ENCODE data around the gene TAF8.
"Not testable (repeated sequence)": the region's sequence is repeated elsewhere in the genome, so short reads cannot be mapped to it uniquely, and the experiment has no call there.

TAF8 gene

DNA sequence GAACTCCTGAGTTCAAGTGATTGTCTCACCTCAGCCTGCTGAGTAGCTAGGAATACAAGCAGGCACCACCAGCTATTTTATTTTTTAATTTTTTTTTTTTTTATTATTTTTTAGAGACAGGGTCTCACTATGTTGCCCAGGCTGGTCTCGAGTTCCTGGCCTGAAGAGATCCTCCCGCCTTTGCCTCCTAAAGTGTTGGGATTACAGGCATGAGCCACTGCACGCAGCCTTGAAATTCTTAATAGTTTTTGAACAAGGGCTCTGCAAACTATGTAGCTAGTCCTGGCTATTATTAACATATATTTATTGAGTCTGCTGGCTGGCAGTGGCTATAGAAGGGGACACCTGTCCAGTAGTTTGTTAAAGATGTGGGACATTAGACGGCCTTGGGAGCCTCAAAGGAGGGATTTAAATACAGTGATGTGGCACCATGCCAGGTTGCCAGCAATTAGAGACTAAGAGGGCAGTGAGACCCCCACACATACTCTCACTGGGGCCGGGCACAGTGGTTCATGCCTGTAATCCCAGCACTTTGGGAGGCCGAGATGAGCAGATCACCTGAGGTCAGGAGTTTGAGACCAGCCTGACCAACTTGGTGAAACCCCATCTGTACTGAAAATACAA is 21.1 kb upstream of the TAF8 start:
- DNase-seq, result no peak

DNA sequence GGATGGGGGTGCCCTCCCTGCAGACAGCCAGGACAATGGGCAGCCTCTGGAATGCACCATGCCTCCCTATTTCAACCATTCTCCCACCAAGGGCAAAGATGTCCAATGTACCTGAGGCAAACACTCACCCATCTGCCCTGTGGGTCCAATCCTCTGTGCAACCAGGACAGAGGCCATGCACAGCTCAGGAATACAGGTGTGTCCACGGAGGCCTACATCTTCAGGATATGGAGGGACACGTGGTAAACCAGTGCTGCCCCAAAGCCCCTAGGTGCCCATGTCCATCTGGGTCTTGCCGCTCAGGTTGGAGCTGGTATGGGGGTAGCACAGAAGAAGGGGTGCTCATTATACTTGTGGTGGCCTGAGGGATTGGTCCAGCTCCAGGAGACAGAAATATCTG is 20.4 kb upstream of the TAF8 start:
- no peak for DNase-seq

DNA sequence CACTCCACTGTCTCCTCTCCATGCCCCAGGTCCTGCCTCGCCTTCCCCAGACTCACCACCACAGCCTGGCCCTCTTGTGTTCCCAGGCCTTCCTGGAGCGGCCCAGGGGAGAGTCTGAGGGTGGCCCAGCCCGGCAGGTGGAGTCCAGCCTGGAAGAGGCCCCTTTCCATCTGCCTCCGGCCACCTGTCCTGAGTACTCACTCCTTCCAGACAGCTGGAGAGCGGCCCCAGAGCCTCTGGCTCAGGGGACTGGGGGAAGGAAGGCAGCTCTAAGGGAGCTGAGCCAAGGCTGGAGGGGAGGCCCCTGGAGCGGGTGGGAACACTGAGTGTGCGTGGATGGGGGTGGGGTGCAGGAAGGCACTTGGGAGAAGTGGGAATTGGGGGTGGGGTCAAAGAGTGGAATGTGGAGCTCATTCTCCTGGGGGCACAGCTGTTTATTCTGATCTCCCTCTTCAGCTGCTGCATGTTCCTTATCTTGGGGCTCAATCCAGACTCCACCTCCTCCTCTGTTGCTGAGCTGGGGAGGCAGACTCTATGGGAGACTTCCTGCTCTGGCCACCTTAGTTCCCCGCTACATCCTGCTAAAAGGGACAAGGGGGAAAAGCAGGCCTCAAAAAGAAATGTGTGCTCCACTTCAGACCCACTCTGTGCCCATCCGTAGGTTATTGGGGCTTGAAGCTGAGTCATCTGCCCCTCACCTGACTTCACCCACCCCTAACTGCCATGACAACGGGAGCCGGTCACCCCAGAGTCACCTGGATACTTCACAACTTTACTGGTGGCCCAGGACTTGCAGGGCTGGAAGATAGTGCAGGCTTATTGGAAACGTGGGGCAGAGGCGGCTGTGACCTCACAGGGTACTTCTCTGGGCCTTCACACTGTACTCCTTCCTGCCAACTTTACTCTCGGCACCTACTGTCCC is 19.5 kb upstream of the TAF8 start:
- no peak for DNase-seq

DNA sequence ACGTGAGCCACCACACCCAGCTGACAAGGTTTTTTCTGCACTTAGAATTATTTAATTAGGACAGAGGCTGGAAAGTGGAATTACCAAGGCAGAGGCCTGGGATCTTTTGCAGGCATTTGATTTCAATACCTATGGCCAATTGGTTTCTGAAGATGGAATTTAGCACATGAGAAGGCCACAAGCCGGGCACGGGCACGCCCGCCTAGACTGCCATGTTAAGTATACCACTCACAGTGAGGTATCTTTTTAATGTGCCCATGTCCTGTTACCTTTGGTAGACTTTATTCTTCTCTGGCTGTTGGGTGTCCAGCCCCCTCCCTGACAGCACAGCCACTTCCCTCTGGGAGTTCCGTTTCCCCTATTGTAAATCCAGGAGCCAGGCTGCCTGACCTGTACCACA is 18.0 kb upstream of the TAF8 start:
- DNase-seq, result no peak

DNA sequence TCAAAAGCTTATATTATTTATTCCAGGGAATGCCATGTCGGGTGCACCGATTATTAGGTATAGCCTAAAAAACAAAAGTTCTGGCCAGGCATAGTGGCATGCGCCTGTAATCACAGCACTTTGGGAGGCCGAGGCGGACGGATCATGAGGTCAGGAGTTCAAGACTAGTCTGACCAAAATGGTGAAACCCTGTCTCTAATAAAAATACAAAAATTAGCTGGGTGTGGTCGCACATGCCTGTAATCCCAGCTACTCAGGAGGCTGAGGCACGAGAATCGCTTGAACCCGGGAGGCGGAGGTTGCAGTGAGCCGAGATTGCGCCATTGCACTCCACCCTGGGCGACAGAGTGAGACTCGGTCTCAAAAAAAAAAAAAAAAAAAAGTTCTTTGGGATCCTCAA is 12.7 kb upstream of the TAF8 start:
- DNase-seq, result not testable (repeated sequence)

DNA sequence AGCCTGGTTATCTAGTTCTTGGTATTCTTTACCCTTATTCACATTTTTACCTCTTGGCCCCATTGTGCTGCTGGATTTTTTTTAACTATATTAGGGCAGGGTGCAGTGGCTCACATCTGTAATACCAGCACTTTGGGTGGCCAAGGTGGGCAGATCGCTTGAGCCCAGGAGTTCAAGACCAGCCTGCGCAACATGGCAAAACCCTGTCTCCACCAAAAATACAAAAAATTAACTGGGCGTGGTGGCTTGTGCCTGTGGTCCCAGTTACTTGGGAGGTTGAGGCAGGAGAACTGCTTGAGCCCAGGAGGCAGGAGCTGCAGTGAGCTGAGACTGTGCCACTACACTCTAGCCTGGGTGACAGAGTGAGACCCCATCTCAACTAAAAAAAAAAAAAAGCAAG is 12.2 kb upstream of the TAF8 start:
- DNase-seq, result no peak

DNA sequence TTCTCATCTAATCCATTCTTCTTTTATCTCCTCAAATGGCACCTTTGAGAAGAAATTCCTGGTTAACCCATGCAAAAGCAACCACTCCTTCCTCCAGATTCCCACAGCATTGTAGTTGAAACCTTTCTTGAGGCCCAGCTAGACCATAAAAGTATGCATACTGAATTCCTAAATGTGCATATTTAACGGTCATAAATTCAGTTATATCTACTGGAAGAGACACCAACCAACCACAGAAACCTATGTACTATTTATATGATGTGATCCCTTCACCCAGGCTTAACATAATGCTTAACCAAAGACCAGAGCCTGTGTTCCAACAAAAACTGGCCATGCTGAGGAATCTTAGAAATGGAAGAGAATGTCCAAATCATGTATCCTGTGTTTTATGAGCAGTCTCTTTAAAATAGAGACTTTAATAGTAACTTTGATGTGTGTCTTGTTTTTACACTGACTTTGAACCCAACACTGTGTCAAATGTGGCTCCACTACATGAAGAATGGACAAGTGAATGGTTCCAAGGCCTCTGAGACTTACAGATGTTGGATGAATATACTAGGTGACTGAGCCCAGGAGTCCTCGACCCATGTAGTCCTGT is 11.4 kb upstream of the TAF8 start:
- DNase-seq, result no peak

DNA sequence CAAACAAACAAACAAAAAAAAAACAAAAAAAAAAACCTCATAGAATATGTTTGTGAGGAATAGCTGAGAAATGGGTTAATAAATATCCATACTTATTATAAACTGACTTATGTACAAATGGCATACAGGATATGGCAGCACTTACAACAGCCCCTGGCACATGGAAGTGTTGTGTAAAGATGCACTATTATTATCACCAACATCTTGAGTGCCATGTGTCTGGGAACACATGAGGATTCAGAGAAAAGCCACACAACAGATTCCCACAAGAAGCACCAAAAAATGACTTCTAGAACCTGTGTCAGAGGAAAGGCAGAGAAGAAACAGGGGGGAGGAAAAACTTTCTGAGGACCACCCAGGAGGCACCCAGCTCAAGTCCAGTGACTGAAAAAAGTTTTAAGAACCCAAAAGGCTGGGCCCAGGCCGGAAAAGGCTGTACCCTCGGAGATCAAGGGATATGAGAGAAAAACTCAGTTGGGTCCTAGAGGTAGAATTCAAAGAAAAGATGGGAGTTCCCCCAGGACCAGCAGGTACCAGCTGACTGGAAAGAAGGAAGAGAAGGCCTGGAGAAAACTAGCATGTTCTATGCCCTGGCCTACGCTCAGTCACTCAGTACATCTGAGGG is 9.4 kb upstream of the TAF8 start:
- no peak for DNase-seq

DNA sequence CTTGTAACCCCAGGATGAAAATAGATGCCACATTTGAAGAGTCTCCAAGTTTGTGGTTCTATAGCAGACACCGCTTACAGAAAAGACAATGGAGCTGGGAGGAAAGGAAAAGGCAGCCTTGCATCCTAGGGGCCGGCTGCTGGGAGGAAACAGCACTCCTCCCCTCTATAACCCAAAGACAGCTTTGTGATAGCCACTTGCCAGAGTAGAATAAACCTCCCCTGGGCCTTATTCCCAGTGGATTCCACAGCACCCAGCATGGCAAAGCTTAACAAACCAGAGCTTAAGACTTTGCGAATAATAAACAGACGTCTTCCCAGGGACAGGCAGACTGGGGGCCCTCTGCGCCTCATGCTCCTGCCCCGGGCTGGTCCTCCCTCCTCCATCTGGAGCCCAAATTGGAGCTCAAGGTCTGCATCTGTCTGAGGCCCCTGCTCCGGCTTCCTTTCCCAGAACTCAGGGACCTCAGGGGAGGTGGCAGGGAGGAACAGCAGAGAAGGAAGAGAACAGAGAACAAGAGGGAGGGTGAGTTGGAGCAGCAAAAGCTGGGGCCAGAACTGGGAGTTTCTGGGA is 8.8 kb upstream of the TAF8 start:
- DNase-seq, result no peak

DNA sequence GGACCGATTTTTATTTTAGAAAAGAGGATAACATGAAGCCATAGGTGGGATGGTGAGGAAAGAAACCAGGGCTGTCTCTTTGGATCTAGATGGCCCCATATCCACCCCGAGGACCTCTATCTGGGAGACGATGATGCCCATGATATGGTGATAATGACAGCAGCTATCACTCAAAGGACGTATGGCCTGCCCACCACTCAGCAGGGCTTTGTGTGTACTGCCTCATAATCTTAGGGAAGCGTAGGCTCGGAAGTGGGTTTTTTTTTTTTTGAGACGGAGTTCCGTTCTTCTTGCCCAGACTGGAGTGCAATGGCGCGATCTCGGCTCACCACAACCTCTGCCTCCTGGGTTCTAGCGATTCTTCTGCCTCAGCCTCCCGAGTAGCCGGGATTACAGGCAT is 8.2 kb upstream of the TAF8 start:
- peak; percentile 27 for DNase-seq

DNA sequence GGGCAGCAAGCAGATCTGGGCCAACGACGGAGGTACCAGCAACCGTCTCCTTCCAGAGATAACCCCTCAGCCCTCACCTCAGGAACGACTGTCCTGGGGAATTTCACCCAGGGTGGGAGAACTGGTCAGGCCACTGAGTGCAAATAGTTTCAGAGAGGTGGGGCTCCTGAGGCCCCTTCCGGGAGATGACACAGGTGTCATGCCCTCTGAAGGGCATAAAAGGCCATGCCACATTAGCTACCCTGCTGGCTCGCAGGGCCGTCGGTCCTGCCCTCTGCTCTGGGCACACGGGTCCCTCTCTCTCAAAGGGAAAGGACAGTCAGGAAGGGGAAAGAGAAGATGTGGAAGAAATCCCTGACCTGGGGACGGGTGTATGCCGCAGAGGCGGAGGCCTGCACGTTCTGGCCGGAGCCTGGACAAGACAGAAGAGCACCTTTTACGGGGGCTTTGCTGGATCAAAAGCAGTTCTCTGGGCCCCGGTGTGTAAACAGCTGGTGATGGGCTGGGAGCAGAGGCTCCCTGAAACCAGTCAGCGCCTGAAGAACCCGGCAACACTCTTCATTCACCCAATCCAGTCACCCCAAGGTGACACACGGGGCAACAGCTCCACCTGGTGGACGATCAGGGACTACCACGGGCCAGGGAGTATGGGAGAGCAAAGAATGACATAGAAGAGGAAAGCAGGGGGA is 6.4 kb upstream of the TAF8 start:
- peak; percentile 87 for DNase-seq

DNA sequence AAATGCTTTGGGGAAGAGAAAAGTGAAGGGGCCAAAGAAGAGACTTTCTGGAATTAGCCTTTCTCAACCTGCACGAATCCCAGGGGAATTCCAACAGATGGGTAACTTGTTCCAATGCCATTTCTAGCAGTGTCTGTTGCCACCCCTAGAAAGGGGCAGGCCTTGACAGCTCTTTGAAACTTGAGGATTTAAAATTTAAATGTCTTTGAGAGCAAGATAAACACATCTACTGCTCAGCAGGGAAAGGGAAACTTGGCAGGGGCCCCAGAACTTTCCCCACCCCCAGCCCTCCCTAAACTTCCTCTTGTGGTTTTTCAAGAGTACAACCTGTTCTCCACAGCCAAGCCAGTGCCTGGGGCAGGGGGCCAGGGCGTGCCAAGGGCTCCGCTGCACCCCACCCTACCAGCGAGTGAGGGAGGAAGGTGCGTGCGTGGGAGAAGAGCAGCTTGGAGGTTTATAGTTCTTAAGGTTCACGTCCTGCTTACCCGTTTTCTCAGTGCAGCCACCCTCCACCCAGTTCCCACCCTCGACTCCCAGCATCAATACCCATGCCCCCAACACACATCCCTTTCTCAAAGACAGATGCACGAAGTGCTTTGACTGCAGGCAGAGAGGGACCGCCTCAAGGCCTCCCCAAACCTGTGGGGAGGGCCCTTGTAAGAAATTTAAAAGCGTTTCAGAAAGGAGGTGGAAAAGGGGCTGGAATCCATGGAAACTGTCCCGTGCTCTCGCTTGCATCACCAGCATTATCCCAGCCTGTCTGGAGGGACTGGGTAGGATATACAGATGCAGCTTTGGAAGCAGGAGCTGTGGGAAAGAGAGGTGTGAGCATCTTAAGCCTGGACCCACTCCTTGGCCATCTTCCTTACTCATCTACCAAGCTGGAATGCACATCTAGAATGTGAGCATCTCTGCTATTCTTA is 4.5 kb upstream of the TAF8 start:
- DNase-seq, result peak; percentile 88

DNA sequence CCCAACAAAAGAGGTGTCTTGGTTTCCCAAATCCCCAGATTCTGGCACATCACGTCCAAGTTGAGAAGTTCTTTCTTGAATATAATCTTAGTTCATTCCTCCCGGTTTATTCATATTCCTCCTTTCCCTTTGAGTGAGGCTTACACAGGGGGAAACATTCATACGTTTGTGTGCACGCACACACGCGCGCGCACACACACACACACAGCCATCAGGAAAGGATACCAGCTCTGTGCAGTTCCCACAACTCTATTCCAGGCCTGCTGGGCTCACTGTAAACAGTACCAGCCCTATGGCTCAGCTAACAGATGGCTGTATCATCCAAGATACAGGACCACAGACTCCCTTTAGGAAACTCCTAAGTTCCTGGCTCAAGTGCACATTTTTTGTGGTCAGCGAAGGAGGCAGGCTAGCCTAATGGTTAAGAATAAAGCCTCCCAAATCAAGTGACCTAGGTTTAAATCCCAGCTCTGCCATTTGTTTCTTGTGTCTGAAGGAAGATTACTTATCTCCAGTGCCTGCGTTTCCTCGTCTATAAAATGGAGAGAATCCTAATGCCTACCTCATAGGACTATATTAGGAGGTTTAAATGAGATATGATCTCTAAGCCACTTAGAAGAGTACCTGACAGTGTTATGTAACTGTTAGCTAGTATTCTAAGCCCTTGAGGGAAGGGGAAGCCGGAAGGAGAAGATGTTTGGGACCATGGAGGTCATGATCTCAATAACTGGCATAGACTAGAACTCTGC is 3.7 kb upstream of the TAF8 start:
- no peak for DNase-seq

DNA sequence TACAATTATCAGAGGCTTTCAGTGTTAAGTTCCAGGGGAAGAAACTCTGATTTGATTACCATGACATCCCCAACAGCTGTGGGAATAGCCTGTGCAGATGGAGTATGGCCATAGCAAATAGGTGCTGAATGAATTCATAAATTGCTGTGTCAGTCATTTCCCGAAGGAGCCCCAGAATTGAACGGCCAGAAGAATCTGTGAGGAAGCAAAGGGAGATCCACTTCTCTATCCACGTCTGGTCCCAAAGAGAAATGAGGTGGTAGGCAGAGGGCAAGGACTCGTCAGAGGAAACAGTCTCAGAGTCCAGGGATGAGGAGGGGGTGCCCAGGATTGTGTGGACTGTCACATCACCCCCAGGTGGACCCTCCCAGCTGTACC is 3.1 kb upstream of the TAF8 start:
- DNase-seq, result no peak

DNA sequence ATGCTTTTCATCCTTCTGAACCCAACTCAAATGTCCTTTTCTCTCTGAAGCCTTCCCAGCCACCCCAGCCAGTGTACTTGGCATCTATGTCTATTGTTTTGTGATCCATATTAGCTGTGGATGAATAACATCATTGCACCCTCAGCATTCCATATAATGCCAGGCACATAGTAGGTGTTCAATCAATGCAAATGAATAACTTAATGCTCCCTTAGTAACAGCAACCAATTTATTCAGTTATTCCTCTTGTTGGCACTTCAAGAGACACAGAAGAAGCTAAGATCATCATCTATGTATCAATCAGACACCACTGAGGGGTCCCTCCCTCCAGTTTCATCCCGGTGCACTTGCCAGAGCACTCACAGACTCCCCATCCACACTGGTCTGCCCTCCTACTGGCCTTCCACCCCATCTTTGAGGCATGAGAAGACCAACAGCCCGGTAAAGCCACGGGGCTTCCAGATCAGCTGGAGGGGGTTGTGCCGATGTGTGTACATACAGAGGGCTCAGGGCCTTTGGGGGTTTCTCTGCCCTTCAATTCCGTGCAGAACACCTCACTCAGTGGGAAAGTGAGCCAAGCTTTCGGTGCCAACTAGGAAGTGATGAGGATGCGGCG is 2.4 kb upstream of the TAF8 start:
- no peak for DNase-seq

DNA sequence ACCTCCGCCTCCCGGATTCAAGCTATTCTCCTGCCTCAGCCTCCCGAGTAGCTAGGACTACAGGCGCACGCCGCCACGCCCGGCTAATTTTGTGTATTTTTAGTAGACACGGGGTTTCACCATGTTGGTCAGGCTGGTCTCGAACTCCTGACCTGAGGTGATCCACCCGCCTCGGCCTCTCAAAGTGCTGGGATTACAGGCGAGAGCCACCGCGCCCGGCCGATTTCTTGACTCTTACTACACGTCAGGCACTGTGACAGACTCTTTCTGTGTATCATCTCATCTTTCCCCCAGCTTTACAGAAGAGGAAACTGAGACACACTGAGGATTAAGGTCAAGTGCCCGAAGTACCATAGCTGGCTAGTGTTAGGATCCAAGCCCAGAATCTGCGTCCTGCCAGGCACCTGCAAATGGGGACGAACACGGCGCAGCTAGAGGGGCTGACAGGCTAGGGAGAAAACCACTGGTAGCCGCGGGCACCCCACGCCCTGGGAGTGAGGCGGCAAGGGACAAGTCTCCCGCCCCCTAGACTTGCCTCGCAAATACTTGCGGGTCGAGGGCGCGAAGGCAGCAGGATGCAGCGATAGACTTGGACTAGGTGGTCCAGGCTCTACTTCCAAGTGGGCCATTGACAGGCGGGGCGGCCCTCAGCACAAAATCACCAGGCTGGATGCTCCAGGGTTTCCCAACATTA is 1.1 kb upstream of the TAF8 start:
- peak; percentile 19 for DNase-seq

DNA sequence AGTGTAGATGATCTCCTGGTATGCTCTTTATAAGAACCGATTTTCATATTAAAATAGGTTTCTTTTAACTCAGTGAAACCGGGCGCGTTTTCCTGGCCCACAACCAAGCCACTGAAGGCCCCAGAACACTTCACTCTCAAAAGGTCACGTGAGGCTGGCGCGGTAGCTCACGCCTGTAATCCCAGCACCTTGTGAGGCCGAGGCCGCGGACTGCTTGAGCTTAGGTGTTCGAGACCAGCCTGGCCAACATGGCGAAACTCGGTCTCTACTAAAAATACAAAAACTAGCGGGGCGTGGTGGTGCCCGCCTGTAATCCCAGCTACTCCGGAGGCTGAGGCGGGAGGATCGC is 402 bp upstream of the TAF8 start:
- peak; percentile 44 for DNase-seq

DNA sequence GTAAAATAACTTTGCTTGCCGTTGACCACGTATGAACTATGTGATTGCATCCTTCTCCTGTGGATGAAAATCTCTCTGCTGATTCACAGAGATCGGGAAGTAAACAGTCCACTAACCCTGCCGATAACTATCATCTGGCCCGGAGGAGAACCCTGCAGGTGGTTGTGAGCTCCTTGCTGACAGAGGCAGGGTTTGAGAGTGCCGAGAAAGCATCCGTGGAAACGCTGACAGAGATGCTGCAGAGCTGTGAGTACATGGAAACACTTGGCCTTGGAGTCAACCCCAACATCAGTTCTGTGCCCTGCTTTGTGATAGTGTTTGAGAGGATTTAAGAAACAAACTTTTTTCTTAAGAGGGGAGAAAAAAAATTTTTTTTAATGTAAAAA is 937 bp downstream of the TAF8 start:
- no peak for DNase-seq

DNA sequence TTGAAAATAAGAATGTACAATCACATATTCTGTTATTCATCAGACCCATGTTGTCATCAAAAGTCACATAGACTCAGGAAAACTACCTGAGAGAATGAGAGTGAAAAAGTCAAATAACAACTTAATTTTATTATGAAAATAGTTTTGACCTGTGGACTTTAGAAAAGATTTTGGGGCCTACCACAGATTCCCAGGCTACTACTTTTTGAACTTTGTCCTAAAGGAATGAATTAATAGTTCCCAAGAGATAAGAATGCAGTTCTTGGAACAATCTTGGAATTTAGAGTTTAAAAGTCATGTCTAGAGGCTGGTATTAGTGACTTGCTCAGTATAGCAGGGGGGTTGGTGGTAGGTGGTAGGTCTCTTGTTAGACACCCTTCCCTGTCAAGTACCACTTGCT is 3.3 kb downstream of the TAF8 start:
- DNase-seq, result no peak

DNA sequence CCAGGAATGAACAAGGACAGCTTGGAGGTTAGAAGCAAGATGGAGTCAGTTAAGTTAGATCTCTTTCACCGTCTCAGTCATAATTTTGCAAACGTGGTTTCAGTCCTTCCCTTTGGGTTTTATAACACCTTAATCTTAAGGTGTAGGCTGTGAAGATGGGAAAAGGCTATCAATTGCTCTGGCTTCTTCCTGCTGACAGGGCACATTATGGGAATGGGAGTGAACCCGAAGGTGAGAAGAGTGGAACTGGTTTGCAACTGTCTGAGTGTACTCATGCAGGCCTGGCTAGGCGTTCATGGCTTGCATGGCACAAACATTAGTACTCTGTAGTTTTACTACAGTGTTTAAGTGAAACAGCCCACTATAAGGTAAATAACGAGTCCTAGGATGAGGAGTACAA is 9.4 kb downstream of the TAF8 start:
- DNase-seq, result no peak
